Upper lobe of left lung (tissue), 6 donors: ENCODE data around the gene OTOGL. TPM values are rescaled to one million over a fixed set of nuclear protein-coding genes. Genes with fewer than 3 reads are reported as not detected.

Experiments
- ATAC-seq, 2 donors: fragments of 200-7000 bp; cut with Tn5 transposase; one replicate each; pipeline ENCODE4 v1.9.1; 2022; ENCODE audit warnings: mild to moderate bottlenecking in 2 of 2, moderate library complexity in 2 of 2; ENCODE audit not compliant: low FRiP score in 2 of 2
- DNase-seq, 2 donors: peaks; one replicate each; pipeline ENCODE4 v3.0.0-alpha.2; 2019 to 2020
- H3K27ac ChIP-seq, 4 donors: fragments of 200-600 bp; sonication (generic); one replicate each; pipeline ENCODE4 v1.5.1; 2016 to 2019
- H3K27me3 ChIP-seq, 4 donors: fragments of 200-600 bp; sonication (generic); one replicate each; pipeline ENCODE4 v1.5.1; 2017 to 2019
- H3K36me3 ChIP-seq, 4 donors: fragments of 200-600 bp; sonication (generic); one replicate each; pipeline ENCODE4 v1.5.1; 2016 to 2019
- H3K4me1 ChIP-seq, 4 donors: fragments of 200-600 bp; sonication (generic); one replicate each; pipeline ENCODE4 v1.5.1; 2018 to 2019
- H3K4me3 ChIP-seq, 4 donors: fragments of 200-600 bp; sonication (generic); one replicate each; pipeline ENCODE4 v1.5.1; 2017 to 2019; ENCODE audit warnings: mild to moderate bottlenecking in 2 of 4, moderate library complexity in 1 of 4
- H3K9me3 ChIP-seq, 4 donors: fragments of 200-600 bp; sonication (generic); one replicate each; pipeline ENCODE4 v1.5.1; 2018 to 2019
- EP300 ChIP-seq, 4 donors: sonication (generic); formaldehyde crosslinking; IDR thresholded peaks; one replicate each; pipeline ENCODE4 v1.5.1; 2017; ENCODE audit warnings: antibody characterized with exemption in 4 of 4, control low read depth in 2 of 4
- POLR2A ChIP-seq, 4 donors: fragments of 450-650 bp; IDR thresholded peaks; one replicate each; pipeline ENCODE4 v1.5.1; 2016 to 2017; ENCODE audit warnings: antibody characterized with exemption in 4 of 4, mild to moderate bottlenecking in 2 of 4
- POLR2AphosphoS5 ChIP-seq, 2 donors: sonication (generic); formaldehyde crosslinking; IDR thresholded peaks; one replicate each; pipeline ENCODE4 v1.5.1; 2017; ENCODE audit warnings: antibody characterized with exemption in 2 of 2
- WGBS, 2 donors: methylation state at CpG; one replicate each; pipeline ENCODE4 v1.1.5; 2017 to 2018; 5-methylcytosine and 5-hydroxymethylcytosine counted together
- total RNA-seq, 6 donors: library from RNA; depleted of rRNA in 4 of 6; stranded (reverse); fragments of >200 nt in 4 of 6; gene quantifications; one replicate each; pipeline versions ENCODE4 v1.1.0 to v1.2.1, GENCODE V29; 2016 to 2021
- TF ChIP-seq, protein P1 (sequence below), 6 experiments: fragments of 450-650 bp in 4 of 6; fragments of 200-600 bp in 2 of 6; sonication (generic) in 2 of 6; IDR thresholded peaks; one replicate each; pipeline ENCODE4 v1.5.1; 2016 to 2019; ENCODE audit warnings: antibody characterized with exemption in 6 of 6
- donor health status: DM: no; HTN: no; CAD: no; lungs with moderate emphysema.
- donor health status: DM: no; HTN: yes; CAD: no; lungs with severe emphysema.

The OTOGL gene
- total RNA-seq, 6 donors from 2014 or later = 0.10 to 3.1 (median 0.21) TPM

GRCh38 chr12:80156306-80156705 lies 57.0 kb downstream of the OTOGL start:
- H3K27me3 ChIP-seq = no peaks in the 10 kb centered on the region
- no peaks in the 10 kb centered on the region for H3K4me1 ChIP-seq
- no peak overlapping the region for H3K4me3 ChIP-seq
- H3K27ac ChIP-seq = no peak overlapping the region
- no peaks in the 10 kb centered on the region for H3K9me3 ChIP-seq
- ATAC-seq (no peak), DNase-seq (no peak)
- no peak for TF ChIP-seq POLR2A (IDR thresholded peaks at IDR 0.05)
- TF ChIP-seq, protein P1, sequence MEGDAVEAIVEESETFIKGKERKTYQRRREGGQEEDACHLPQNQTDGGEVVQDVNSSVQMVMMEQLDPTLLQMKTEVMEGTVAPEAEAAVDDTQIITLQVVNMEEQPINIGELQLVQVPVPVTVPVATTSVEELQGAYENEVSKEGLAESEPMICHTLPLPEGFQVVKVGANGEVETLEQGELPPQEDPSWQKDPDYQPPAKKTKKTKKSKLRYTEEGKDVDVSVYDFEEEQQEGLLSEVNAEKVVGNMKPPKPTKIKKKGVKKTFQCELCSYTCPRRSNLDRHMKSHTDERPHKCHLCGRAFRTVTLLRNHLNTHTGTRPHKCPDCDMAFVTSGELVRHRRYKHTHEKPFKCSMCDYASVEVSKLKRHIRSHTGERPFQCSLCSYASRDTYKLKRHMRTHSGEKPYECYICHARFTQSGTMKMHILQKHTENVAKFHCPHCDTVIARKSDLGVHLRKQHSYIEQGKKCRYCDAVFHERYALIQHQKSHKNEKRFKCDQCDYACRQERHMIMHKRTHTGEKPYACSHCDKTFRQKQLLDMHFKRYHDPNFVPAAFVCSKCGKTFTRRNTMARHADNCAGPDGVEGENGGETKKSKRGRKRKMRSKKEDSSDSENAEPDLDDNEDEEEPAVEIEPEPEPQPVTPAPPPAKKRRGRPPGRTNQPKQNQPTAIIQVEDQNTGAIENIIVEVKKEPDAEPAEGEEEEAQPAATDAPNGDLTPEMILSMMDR (IDR thresholded peaks at IDR 0.05) = no peak
- no peak for TF ChIP-seq EP300 (IDR thresholded peaks at IDR 0.05)
- no peaks in the 10 kb centered on the region for H3K36me3 ChIP-seq
- WGBS, 2 donors = 91 to 93% methylated on average over 5 of the region's 5 CpGs

GRCh38 chr12:80157645-80158044 lies 58.3 kb downstream of the OTOGL start:
- 60 to 67% methylated on average over 2 of the region's 2 CpGs for WGBS, 2 donors
- H3K9me3 ChIP-seq = no peaks in the 10 kb centered on the region
- no peak overlapping the region for H3K4me3 ChIP-seq
- ATAC-seq = no peak
- H3K27ac ChIP-seq = no peak overlapping the region
- no peaks in the 10 kb centered on the region for H3K27me3 ChIP-seq
- no peaks in the 10 kb centered on the region for H3K4me1 ChIP-seq
- no peaks in the 10 kb centered on the region for H3K36me3 ChIP-seq
- TF ChIP-seq EP300 (IDR thresholded peaks at IDR 0.05) (no peak), POLR2AphosphoS5 (IDR thresholded peaks at IDR 0.05) (no peak), POLR2A (IDR thresholded peaks at IDR 0.05) (no peak)
- TF ChIP-seq, protein P1 (IDR thresholded peaks at IDR 0.05) = no peak
- no peak for DNase-seq

DNA sequence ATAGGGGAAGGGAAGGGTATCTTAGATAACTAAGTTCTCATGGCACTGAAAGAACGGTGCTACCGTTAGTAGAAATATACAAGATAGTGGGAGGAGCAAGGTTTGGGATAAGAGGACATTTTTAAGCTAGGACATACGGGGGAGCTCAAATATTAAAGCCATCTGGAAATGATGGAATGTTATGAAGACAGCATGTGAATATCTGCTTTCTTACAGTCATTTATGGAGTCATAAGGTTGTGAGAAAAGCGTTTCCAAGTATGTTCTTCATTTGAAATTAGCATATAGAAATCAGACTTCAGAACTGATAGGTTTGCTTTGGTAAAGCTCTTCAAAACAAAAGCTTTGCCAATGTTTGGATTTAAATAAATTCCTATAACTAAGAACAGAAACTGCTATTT lies 62.3 kb downstream of the OTOGL start:
- DNase-seq = no peak
- TF ChIP-seq EP300 (IDR thresholded peaks at IDR 0.05) (no peak), POLR2A (IDR thresholded peaks at IDR 0.05) (no peak), POLR2AphosphoS5 (IDR thresholded peaks at IDR 0.05) (no peak)
- TF ChIP-seq, protein P1 (IDR thresholded peaks at IDR 0.05) = no peak

GRCh38 chr12:80162177-80162576 lies 62.8 kb downstream of the OTOGL start:
- no peaks in the 10 kb centered on the region for H3K27me3 ChIP-seq
- no peaks in the 10 kb centered on the region for H3K36me3 ChIP-seq
- H3K4me3 ChIP-seq = no peak overlapping the region
- no peak for ATAC-seq
- no peaks in the 10 kb centered on the region for H3K4me1 ChIP-seq
- H3K9me3 ChIP-seq = no peaks in the 10 kb centered on the region
- no peak for DNase-seq
- H3K27ac ChIP-seq = no peak overlapping the region
- WGBS, 2 donors = 69 to 79% methylated on average over 2 of the region's 2 CpGs
- TF ChIP-seq POLR2AphosphoS5 (IDR thresholded peaks at IDR 0.05) (no peak), POLR2A (IDR thresholded peaks at IDR 0.05) (no peak), EP300 (IDR thresholded peaks at IDR 0.05) (no peak)
- TF ChIP-seq, protein P1 (IDR thresholded peaks at IDR 0.05) = no peak

More for the DNA sequence above, 62.3 kb downstream of the OTOGL start:
- H3K4me1 ChIP-seq = no peaks in the 10 kb centered on the region
- no peaks in the 10 kb centered on the region for H3K27me3 ChIP-seq
- WGBS, 2 donors = 80 to 81% methylated on average over 4 of the region's 4 CpGs
- ATAC-seq = no peak
- no peak overlapping the region for H3K27ac ChIP-seq
- H3K9me3 ChIP-seq = no peaks in the 10 kb centered on the region
- H3K4me3 ChIP-seq = no peak overlapping the region
- no peaks in the 10 kb centered on the region for H3K36me3 ChIP-seq

- Histone ChIP-seq H3K4me3 (no peak overlapping the region), H3K36me3 (no peaks in the 10 kb centered on the region), H3K4me1 (no peaks in the 10 kb centered on the region), H3K27ac (no peak overlapping the region), H3K27me3 (no peaks in the 10 kb centered on the region), H3K9me3 (no peaks in the 10 kb centered on the region)
- ATAC-seq (no peak), DNase-seq (no peak)
- TF ChIP-seq, protein P1 (IDR thresholded peaks at IDR 0.05) = no peak
- TF ChIP-seq POLR2A (IDR thresholded peaks at IDR 0.05) (no peak), EP300 (IDR thresholded peaks at IDR 0.05) (no peak), POLR2AphosphoS5 (IDR thresholded peaks at IDR 0.05) (no peak)
These were observed 66.4 kb downstream of the OTOGL start for GRCh38 chr12:80165746-80166145.
